Activated naive CD4-positive, alpha-beta T cell treated with anti-CD3 and anti-CD28 coated beads, Interleukin-2, amount 50 U/mL, for 24 hours (primary cell): ENCODE results near the gene OAF.

Source experiments
- H3K27ac Mint-ChIP-seq: one replicate; pipeline ENCODE4 v1.8.0; 2021; ENCODE audit warnings: mild to moderate bottlenecking, mixed read lengths
- H3K27me3 Mint-ChIP-seq: one replicate; pipeline ENCODE4 v1.8.0; 2021; ENCODE audit warnings: mixed read lengths
- H3K36me3 Mint-ChIP-seq: one replicate; pipeline ENCODE4 v1.8.0; 2021; ENCODE audit warnings: mixed read lengths
- H3K4me1 Mint-ChIP-seq: one replicate; pipeline ENCODE4 v1.8.0; 2021; ENCODE audit warnings: mixed read lengths
- H3K4me3 Mint-ChIP-seq: one replicate; pipeline ENCODE4 v1.8.0; 2021; ENCODE audit warnings: mild to moderate bottlenecking, mixed read lengths
- H3K9me3 Mint-ChIP-seq: one replicate; pipeline ENCODE4 v1.8.0; 2021; ENCODE audit warnings: mixed read lengths

Gene OAF

GRCh38 chr11:120221115-120221752, 10.4 kb downstream of the OAF start:
- H3K36me3 Mint-ChIP-seq: no peaks in the 10 kb centered on the region
- no peak overlapping the region for H3K4me3 Mint-ChIP-seq
- no peaks in the 10 kb centered on the region for H3K27me3 Mint-ChIP-seq
- H3K4me1 Mint-ChIP-seq: peaks cover 8% of the 10 kb centered on the region
- no peak overlapping the region for H3K27ac Mint-ChIP-seq
- no peaks in the 10 kb centered on the region for H3K9me3 Mint-ChIP-seq

DNA sequence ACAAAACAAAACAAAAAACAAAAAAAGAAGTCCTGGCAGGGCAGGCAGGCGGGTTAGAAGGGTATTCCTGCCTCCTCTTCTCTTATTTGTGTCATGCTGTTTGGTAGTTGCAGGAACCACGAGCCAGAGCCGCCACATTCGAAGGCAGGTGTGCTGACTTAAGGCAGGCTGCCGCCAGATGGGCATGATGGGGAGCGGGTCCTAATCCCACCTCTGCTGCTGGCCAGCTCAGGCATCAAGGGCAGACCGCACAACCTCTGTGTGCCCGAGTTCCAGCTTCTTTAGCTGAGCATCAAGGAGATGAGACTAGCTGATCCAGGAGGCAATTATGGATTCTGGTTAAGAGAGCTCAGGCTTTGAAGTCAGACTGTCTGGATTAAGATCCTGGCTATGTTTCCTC, 12.1 kb downstream of the OAF start:
- Mint-ChIP-seq H3K4me1 (peaks cover 8% of the 10 kb centered on the region), H3K4me3 (no peak overlapping the region), H3K36me3 (no peaks in the 10 kb centered on the region), H3K27me3 (no peaks in the 10 kb centered on the region), H3K27ac (no peak overlapping the region), H3K9me3 (no peaks in the 10 kb centered on the region)

GRCh38 chr11:120223793-120224192, 13.0 kb downstream of the OAF start:
- Mint-ChIP-seq H3K4me1 (peaks cover 8% of the 10 kb centered on the region), H3K36me3 (no peaks in the 10 kb centered on the region), H3K27me3 (no peaks in the 10 kb centered on the region), H3K27ac (no peak overlapping the region), H3K9me3 (no peaks in the 10 kb centered on the region), H3K4me3 (no peak overlapping the region)

- Mint-ChIP-seq H3K27me3 (no peaks in the 10 kb centered on the region), H3K27ac (no peak overlapping the region), H3K4me1 (peaks cover 8% of the 10 kb centered on the region), H3K4me3 (no peak overlapping the region), H3K36me3 (no peaks in the 10 kb centered on the region), H3K9me3 (no peaks in the 10 kb centered on the region)
Measured at GRCh38 chr11:120224361-120224760, 13.5 kb downstream of the OAF start.

GRCh38 chr11:120224972-120225909, 14.4 kb downstream of the OAF start:
- Mint-ChIP-seq H3K27ac (no peak overlapping the region), H3K27me3 (no peaks in the 10 kb centered on the region), H3K4me1 (peaks cover 8% of the 10 kb centered on the region), H3K9me3 (no peaks in the 10 kb centered on the region), H3K4me3 (no peak overlapping the region), H3K36me3 (no peaks in the 10 kb centered on the region)

GRCh38 chr11:120226242-120226641, 15.4 kb downstream of the OAF start:
- H3K4me3 Mint-ChIP-seq: no peak overlapping the region

DNA sequence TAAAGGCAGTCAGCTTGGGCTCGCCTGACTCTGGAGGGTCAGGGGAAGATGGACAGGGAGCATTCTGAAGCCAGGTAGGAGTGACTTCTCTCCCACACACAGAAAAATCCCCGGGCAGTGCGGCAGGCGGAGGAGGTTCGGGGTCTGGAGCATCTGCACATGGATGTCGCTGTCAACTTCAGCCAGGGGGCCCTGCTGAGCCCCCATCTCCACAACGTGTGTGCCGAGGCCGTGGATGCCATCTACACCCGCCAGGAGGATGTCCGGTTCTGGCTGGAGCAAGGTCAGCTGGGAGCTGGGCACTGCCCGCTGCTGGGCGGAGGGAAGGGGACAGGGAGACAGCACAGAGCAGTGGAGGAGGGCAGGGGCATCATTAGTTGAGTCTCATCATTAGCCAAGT, 15.9 kb downstream of the OAF start:
- Mint-ChIP-seq H3K4me1 (peaks cover 5% of the 10 kb centered on the region), H3K27me3 (no peaks in the 10 kb centered on the region), H3K9me3 (no peaks in the 10 kb centered on the region), H3K27ac (no peak overlapping the region), H3K4me3 (no peak overlapping the region), H3K36me3 (no peaks in the 10 kb centered on the region)

More at GRCh38 chr11:120226242-120226641, 15.4 kb downstream of the OAF start:
- no peaks in the 10 kb centered on the region for H3K9me3 Mint-ChIP-seq
- no peaks in the 10 kb centered on the region for H3K27me3 Mint-ChIP-seq
- no peak overlapping the region for H3K27ac Mint-ChIP-seq
- peaks cover 5% of the 10 kb centered on the region for H3K4me1 Mint-ChIP-seq
- no peaks in the 10 kb centered on the region for H3K36me3 Mint-ChIP-seq

GRCh38 chr11:120227228-120227852, 16.5 kb downstream of the OAF start:
- Mint-ChIP-seq H3K4me1 (peaks cover 5% of the 10 kb centered on the region), H3K4me3 (no peak overlapping the region), H3K27me3 (no peaks in the 10 kb centered on the region), H3K36me3 (no peaks in the 10 kb centered on the region), H3K9me3 (no peaks in the 10 kb centered on the region), H3K27ac (no peak overlapping the region)

- H3K27ac Mint-ChIP-seq: no peak overlapping the region
- peaks cover 5% of the 10 kb centered on the region for H3K4me1 Mint-ChIP-seq
- no peaks in the 10 kb centered on the region for H3K36me3 Mint-ChIP-seq
- no peaks in the 10 kb centered on the region for H3K9me3 Mint-ChIP-seq
- no peak overlapping the region for H3K4me3 Mint-ChIP-seq
- H3K27me3 Mint-ChIP-seq: no peaks in the 10 kb centered on the region
Measured at GRCh38 chr11:120228794-120229384, 18.1 kb downstream of the OAF start.

DNA sequence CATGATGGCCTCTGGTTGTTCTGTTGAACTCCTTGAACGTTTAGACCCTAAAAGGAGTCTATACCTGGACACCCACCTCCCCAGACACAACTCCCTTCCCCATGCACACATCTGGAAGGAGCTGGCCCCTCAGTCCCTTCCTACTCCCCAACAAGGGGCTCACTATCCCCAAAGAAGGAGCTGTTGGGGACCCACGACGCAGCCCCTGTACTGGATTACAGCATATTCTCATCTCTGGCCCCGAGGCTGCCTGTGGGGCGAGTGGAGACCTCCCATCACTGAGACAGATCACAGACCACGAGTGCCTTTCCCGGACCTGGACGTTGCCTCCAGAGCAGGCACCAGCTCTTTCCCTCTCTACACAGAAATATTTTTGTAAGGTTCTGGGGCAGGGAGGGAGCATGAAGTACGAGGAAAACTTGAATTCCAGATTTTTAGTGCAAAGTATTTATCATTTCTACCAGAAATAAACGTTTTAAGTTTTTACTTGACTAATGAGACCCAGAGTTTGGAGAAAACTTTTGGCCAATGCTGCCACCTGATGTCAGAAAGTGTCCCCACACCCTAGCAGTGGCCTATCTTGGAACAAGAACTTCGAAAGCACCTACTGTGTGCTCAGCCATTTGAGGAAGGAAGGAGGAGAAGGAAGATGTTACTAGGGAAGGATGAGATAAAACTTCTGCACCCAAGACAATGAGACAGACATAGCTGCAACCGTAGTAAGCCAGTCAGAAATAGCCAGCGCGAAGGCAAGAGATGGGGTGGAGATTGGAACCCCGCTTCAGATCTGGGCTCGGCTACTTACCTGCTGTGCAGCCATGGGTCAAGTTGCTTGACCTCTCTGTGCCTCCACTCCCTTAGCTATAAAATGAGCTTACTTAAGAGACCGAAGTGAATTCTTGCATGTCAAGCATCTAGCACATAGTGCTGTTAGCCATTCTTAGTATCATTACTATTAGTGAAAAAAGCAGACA, 18.9 kb downstream of the OAF start:
- Mint-ChIP-seq H3K4me3 (no peak overlapping the region), H3K9me3 (no peaks in the 10 kb centered on the region), H3K27me3 (no peaks in the 10 kb centered on the region)

GRCh38 chr11:120230433-120231071, 19.7 kb downstream of the OAF start:
- H3K27me3 Mint-ChIP-seq: no peaks in the 10 kb centered on the region
- no peak overlapping the region for H3K27ac Mint-ChIP-seq
- no peak overlapping the region for H3K4me3 Mint-ChIP-seq
- H3K36me3 Mint-ChIP-seq: no peaks in the 10 kb centered on the region
- no peaks in the 10 kb centered on the region for H3K4me1 Mint-ChIP-seq
- H3K9me3 Mint-ChIP-seq: no peaks in the 10 kb centered on the region

More for the DNA sequence above, 18.9 kb downstream of the OAF start:
- H3K36me3 Mint-ChIP-seq: no peaks in the 10 kb centered on the region
- no peak overlapping the region for H3K27ac Mint-ChIP-seq
- peaks cover 5% of the 10 kb centered on the region for H3K4me1 Mint-ChIP-seq

- Mint-ChIP-seq H3K9me3 (no peaks in the 10 kb centered on the region), H3K27me3 (peaks cover 2% of the 10 kb centered on the region), H3K4me3 (no peak overlapping the region), H3K4me1 (no peaks in the 10 kb centered on the region), H3K27ac (no peak overlapping the region), H3K36me3 (no peaks in the 10 kb centered on the region)
Measured at GRCh38 chr11:120231963-120232362, 21.1 kb downstream of the OAF start.

GRCh38 chr11:120233207-120233803, 22.5 kb downstream of the OAF start:
- Mint-ChIP-seq H3K9me3 (no peaks in the 10 kb centered on the region), H3K4me3 (no peak overlapping the region), H3K27me3 (peaks cover 6% of the 10 kb centered on the region), H3K27ac (no peak overlapping the region), H3K36me3 (no peaks in the 10 kb centered on the region), H3K4me1 (no peaks in the 10 kb centered on the region)

GRCh38 chr11:120235024-120235628, 24.3 kb downstream of the OAF start:
- H3K4me1 Mint-ChIP-seq: no peaks in the 10 kb centered on the region
- no peak overlapping the region for H3K4me3 Mint-ChIP-seq
- peaks cover 11% of the 10 kb centered on the region for H3K27me3 Mint-ChIP-seq
- no peak overlapping the region for H3K27ac Mint-ChIP-seq
- no peaks in the 10 kb centered on the region for H3K36me3 Mint-ChIP-seq
- H3K9me3 Mint-ChIP-seq: no peaks in the 10 kb centered on the region
